Cardiac fibroblast (primary cell): ENCODE data around the gene ZNF846.

Experiments
- DNase-seq, 2 donors: peaks; one replicate each; pipeline versions ENCODE4 v3.0.0 to v3.0.0-alpha.2; 2010; ENCODE audit warnings: low read depth in 2 of 2
- H3K4me3 ChIP-seq, 2 donors: replicated peaks in 1 of 2; 1 replicate in 1 of 2; 2 replicates in 1 of 2; pipeline ENCODE4 v1.5.1; 2011; ENCODE audit warnings: low read depth in 2 of 2, low read length in 2 of 2, mild to moderate bottlenecking in 2 of 2, moderate library complexity in 1 of 2
- TF ChIP-seq, protein P1 (sequence below): IDR thresholded peaks from one replicate; pipeline ENCODE4 v1.5.1; 2011; ENCODE audit warnings: low read depth, mild to moderate bottlenecking, low read length, inconsistent platforms

Gene ZNF846

DNA sequence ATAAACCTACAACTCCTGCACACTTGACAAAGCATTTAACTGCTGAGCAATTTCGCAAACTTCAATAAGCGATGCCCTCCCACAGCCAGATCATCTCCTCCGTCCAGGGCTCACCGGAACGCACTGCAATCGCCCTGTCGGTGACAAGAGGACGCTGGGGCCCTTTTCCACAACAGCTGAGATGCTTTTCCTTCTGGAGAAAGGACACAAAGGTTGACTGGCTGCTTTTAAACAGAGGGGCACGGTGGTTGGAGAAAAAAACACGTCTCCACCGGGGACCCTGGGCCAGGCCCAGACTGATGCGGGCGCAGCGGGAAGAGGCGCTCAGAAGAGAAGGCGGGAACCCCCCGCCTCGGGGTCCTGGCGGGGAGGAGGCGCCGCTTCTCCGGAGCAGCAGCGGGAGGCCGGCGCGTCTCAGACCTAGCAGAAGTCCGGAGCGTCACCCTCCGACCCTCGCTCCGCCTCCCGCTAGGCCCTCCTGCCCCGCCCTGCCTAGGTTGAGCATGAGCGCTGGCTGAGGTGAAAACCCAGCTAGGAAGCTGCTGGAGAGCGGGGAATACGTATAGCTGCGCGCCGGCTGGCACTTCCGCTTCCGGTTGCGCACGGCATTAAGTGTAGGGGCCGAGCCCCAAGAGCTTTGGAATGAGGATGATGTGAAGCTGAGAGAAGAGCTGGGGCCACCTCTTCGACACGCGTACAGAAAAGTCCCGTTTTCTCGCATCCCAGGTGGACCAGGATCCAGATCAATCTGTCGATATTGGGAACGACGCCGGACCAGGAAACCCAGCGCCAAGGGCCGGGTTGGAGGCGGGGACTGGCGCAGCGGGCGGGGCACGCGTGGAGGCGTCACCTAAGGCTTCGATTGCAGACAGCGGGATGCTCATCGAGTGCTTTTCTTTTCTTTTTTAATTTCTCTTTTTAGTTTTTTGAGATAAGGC is at the start of gene ZNF846:
Gene ZNF846 (minus strand): TSS at position 564 of the 938 bp plus-strand sequence. CDS start 3,788 bp downstream, outside the sequence.
- DNase-seq: peak; percentile 97 to 98
- peak within 1 kb of the TSS; percentile 71 to 78 for H3K4me3 ChIP-seq
- TF ChIP-seq, protein P1, sequence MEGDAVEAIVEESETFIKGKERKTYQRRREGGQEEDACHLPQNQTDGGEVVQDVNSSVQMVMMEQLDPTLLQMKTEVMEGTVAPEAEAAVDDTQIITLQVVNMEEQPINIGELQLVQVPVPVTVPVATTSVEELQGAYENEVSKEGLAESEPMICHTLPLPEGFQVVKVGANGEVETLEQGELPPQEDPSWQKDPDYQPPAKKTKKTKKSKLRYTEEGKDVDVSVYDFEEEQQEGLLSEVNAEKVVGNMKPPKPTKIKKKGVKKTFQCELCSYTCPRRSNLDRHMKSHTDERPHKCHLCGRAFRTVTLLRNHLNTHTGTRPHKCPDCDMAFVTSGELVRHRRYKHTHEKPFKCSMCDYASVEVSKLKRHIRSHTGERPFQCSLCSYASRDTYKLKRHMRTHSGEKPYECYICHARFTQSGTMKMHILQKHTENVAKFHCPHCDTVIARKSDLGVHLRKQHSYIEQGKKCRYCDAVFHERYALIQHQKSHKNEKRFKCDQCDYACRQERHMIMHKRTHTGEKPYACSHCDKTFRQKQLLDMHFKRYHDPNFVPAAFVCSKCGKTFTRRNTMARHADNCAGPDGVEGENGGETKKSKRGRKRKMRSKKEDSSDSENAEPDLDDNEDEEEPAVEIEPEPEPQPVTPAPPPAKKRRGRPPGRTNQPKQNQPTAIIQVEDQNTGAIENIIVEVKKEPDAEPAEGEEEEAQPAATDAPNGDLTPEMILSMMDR: peak; percentile 8

DNA sequence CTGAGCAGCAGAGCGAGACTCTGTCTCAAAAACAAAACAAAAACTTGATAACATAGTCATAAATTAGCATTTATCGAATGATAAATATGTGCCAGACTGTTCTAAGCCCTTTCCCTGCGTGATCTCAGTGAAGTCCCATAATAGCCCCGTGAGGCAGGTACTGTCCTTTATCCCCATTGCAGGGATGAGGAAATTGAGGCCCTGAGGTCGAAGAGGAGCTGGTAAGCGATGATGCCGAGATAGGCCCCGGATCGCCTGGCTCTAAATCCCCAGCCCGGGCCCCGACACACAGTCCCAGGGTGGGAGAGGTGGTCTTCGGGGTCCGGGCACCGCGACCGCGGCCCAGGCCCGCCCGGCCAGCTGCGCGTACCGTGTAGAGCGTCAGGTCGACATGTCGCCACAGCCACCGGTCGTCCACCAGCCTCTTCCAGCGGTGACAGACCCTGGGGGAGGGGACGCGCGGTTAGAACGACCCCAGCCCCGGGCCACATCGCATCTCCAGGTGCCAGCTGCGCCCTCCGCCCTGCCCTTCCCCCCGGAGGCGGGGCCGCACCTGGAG is 49.7 kb upstream of the ZNF846 start:
- H3K4me3 ChIP-seq: peak overlapping the region; percentile 99 to 100
- TF ChIP-seq, protein P1: no peak
- no peak for DNase-seq

DNA sequence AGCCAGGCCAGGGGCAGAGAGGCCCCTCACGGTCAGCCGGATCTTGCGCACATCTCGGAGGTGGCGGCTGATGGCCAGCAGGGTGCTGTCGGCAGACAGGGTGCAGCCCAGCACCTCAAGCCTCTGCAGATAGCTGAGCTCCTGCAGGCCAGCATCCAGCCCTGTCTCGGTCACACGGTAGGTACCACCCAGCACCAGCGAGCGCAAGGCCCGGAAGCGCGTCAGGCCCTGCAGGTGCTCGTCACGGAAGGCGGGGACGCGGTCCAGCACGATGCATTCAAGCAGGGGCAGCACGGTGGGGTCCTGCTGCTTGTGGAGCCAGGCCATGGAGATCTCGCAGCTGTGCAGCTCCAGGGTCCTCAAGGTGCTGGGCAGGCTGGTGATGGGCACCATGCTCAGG is 42.6 kb upstream of the ZNF846 start:
- DNase-seq: no peak
- TF ChIP-seq, protein P1: no peak
- no peak overlapping the region for H3K4me3 ChIP-seq

DNA sequence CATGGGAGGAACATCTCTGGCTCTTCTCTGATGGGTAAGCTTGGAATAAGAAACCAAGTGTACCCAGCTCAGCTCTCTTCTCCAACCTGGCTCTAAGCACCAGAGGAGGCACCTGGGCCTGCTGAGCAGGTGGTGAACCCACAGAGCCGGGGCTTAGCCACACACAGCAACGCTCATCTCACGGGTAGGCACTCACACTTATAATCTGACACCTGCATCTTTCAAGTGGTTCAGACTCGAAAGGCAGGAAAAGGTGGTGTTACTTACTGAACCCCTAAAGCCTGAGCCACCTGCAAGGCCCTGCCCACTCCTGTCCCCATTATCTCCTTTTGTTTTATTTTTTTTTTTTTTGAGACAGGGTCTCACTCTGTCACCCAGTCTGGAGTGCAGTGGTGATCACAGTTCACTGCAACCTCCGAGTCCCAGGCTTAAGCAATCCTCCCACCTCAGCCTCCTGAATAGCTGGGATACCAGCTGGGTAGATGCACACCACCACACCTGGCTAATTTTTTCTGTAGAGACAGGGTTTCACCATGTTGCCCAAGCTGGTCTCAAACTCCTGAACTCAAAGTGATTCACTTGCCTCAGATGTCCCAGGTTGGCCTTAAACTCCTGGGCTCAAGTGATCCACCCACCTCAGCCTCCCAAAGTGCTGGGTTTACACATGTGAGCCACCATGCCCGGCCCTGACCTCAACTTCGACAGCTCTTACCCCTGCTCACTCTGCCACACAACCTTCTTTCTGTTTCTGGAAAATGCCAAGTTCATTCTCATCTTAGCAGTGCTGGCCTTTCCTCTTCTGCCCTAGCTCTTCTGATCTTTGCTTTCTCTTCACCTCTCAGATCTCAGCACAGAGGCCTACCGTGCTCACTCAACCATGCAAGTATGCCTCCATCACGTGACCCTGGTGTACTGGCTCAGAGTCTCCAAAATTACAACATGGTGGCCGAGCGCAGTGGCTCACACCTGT is 40.6 kb upstream of the ZNF846 start:
- H3K4me3 ChIP-seq: no peak overlapping the region
- DNase-seq: no peak
- TF ChIP-seq, protein P1: no peak

DNA sequence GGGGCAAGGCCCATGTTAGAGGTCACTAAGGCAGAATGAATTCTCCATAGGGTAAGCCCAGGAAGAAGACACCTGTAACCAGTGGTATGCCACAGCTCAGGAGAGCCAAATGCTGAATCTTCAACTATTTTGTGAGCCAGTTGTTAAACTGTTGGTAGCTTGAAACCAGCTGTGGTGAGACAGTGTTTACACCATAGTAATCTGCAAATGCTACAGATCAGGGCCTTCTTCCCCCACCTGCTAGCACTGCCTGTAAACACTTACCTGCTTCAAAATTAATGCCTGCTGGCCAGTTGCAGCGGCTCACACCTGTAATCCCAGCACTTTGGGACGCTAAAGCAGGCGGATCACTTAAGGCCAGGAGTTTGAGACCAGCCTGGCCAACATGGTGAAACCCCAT is 38.3 kb upstream of the ZNF846 start:
- TF ChIP-seq, protein P1: no peak
- H3K4me3 ChIP-seq: no peak overlapping the region
- DNase-seq: no peak

DNA sequence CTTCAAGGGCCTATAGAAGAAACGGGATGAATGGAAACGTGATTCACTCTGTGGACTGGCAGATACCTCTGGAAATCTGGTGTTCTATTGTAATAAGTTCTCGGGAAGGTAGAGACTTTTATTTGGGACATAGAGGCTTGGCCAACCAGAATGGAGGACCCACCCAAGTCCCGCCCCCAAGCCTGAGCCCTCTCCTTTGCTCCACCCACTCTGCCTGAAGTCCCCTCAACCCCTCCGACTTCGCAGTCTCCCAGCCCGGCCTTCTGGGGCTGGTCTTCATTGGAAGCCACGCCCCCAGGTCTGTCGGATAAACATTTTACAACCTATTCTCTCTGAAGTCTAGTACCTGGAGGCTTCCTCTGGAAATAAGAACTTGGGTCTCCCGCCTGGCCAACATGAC is 33.4 kb upstream of the ZNF846 start:
- no peak overlapping the region for H3K4me3 ChIP-seq
- TF ChIP-seq, protein P1: no peak
- no peak for DNase-seq
